Mucosa of descending colon (tissue), 3 donors: Measurements from ENCODE around the gene CORO2A. TPM values are rescaled to one million over a fixed set of nuclear protein-coding genes. Genes with fewer than 3 reads are reported as not detected.

Experiments
- ATAC-seq: fragments of 200-7000 bp; cut with Tn5 transposase; one replicate; pipeline ENCODE4 v1.9.1; 2020; ENCODE audit warnings: mild to moderate bottlenecking, moderate library complexity
- DNase-seq, 3 donors: peaks; one replicate each; pipeline ENCODE4 v3.0.0-alpha.2; 2020
- H3K36me3 ChIP-seq: fragments of 200-600 bp; one replicate; pipeline ENCODE4 v1.8.0; 2021; ENCODE audit warnings: low read depth, mild to moderate bottlenecking
- H3K4me1 ChIP-seq: fragments of 200-600 bp; one replicate; pipeline ENCODE4 v1.8.0; 2021; ENCODE audit warnings: low read depth, mild to moderate bottlenecking
- H3K4me3 ChIP-seq: fragments of 200-600 bp; one replicate; pipeline ENCODE4 v1.8.0; 2021; ENCODE audit warnings: mild to moderate bottlenecking
- H3K9me3 ChIP-seq: fragments of 200-600 bp; one replicate; pipeline ENCODE4 v1.8.0; 2021; ENCODE audit warnings: mild to moderate bottlenecking
- intact Hi-C, 2 donors: fragments of 100-400 bp; cut with DNase I in 1 of 2; cut with micrococcal nuclease in 1 of 2; formaldehyde crosslinking; loops; one replicate each; pipeline versions ENCODE4 v1.11.0 to v1.11.1; 2022; cut with DNase I, micrococcal nuclease
- total RNA-seq, 3 donors: library from RNA; stranded (reverse); fragmentation: NEBNext Ultra II Directional in 2 of 3; extraction: Animal tissue kit (Norgen Biotek cat#: 25700) in 2 of 3; gene quantifications; one replicate each; pipeline versions ENCODE4 v1.2.1 to v1.2.4, GENCODE V29; 2021 to 2023
- TF ChIP-seq, protein P1 (sequence below): fragments of 200-600 bp; IDR thresholded peaks from one replicate; pipeline ENCODE4 v1.8.0; 2022; ENCODE audit warnings: antibody characterized with exemption, mild to moderate bottlenecking
- donor health status: DM: no; HTN: no; CAD: no; lungs with moderate emphysema.
- donor health status: DM: no; HTN: no; CAD: no.
- donor health status: DM: no; HTN: yes; CAD: no.

CORO2A gene
- total RNA-seq, 3 donors from 2014 or later, result 25.8 to 56.1 (median 45.0) TPM

GRCh38 chr9:98107926-98108325 lies 84.5 kb downstream of the CORO2A start:
- H3K4me3 ChIP-seq, result no peak overlapping the region
- TF ChIP-seq, protein P1, sequence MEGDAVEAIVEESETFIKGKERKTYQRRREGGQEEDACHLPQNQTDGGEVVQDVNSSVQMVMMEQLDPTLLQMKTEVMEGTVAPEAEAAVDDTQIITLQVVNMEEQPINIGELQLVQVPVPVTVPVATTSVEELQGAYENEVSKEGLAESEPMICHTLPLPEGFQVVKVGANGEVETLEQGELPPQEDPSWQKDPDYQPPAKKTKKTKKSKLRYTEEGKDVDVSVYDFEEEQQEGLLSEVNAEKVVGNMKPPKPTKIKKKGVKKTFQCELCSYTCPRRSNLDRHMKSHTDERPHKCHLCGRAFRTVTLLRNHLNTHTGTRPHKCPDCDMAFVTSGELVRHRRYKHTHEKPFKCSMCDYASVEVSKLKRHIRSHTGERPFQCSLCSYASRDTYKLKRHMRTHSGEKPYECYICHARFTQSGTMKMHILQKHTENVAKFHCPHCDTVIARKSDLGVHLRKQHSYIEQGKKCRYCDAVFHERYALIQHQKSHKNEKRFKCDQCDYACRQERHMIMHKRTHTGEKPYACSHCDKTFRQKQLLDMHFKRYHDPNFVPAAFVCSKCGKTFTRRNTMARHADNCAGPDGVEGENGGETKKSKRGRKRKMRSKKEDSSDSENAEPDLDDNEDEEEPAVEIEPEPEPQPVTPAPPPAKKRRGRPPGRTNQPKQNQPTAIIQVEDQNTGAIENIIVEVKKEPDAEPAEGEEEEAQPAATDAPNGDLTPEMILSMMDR, result no peak
- ATAC-seq (peak; percentile 13), DNase-seq (peak in 1 of 3 donors; percentile 13)
- H3K4me1 ChIP-seq, result peaks cover 7% of the 10 kb centered on the region
- intact Hi-C loops, result no loop called here
- no peaks in the 10 kb centered on the region for H3K9me3 ChIP-seq
- no peaks in the 10 kb centered on the region for H3K36me3 ChIP-seq

- TF ChIP-seq, protein P1, result no peak
- Histone ChIP-seq H3K36me3 (no peaks in the 10 kb centered on the region), H3K4me1 (peaks cover 14% of the 10 kb centered on the region), H3K9me3 (no peaks in the 10 kb centered on the region), H3K4me3 (no peak overlapping the region)
- intact Hi-C loops, result no loop called here
- DNase-seq (peak in 1 of 3 donors; percentile 48), ATAC-seq (no peak)
These were observed 87.4 kb downstream of the CORO2A start for GRCh38 chr9:98105006-98105405.

DNA sequence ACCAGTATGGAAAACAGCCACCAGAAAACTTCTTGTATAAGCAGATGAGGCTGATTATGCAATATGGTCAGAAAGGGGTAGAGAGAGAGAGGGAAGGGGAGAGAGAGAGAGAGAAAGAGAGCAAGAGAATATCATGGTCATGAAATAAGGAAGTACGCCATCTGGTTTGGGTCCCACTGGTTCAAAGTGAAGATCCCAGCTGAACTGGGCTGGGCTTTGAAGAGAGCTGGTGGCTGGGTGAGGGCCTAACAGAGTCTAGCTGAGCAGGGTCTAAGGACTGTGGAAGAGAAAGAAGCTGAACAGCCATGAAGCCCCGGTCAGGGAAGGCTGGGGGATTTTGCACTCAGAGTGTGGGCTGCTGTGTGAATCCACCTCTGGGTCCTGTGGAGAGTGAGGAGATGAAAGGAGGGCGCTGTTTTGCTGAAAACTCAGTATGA lies 88.0 kb downstream of the CORO2A start:
- H3K9me3 ChIP-seq, result no peaks in the 10 kb centered on the region
- H3K36me3 ChIP-seq, result no peaks in the 10 kb centered on the region
- intact Hi-C loops, result no loop called here
- peaks cover 19% of the 10 kb centered on the region for H3K4me1 ChIP-seq
- TF ChIP-seq, protein P1, result no peak
- no peak overlapping the region for H3K4me3 ChIP-seq
- DNase-seq, result peak in 1 of 3 donors; percentile 19
- peak; percentile 4 for ATAC-seq

GRCh38 chr9:98101868-98102273 lies 90.6 kb downstream of the CORO2A start:
- Histone ChIP-seq H3K36me3 (no peaks in the 10 kb centered on the region), H3K4me1 (peaks cover 13% of the 10 kb centered on the region), H3K9me3 (no peaks in the 10 kb centered on the region), H3K4me3 (no peak overlapping the region)
- intact Hi-C loops, result no loop called here
- TF ChIP-seq, protein P1, result no peak
- peak in 2 of 3 donors; percentile 55 to 85 for DNase-seq
- ATAC-seq, result peak; percentile 86

DNA sequence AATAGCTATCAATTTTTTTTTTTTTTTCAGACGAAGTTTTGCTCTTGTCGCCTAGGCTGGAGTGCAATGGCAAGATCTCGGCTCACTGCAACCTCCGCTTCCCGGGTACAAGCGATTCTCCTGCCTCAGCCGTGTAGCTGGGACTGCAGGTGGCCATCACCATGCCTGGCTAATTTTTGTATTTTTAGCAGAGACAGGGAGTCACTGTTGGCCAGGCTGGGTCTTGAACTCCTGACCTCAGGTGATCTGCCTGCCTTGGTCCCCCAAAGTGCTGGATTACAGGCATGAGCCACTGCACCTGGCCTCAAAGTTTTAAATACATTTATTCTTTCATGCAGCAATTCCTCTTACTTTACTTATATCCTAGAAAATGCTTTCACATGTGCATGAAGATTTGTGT lies 91.0 kb downstream of the CORO2A start:
- peaks cover 13% of the 10 kb centered on the region for H3K4me1 ChIP-seq
- TF ChIP-seq, protein P1, result no peak
- ATAC-seq (no peak), DNase-seq (no peak)
- H3K4me3 ChIP-seq, result no peak overlapping the region
- intact Hi-C loops, result no loop called here
- H3K36me3 ChIP-seq, result no peaks in the 10 kb centered on the region
- no peaks in the 10 kb centered on the region for H3K9me3 ChIP-seq

GRCh38 chr9:98100456-98100855 lies 92.0 kb downstream of the CORO2A start:
- peak; percentile 23 for ATAC-seq
- Histone ChIP-seq H3K36me3 (no peaks in the 10 kb centered on the region), H3K4me1 (peaks cover 13% of the 10 kb centered on the region), H3K9me3 (no peaks in the 10 kb centered on the region), H3K4me3 (no peak overlapping the region)
- DNase-seq, result no peak
- intact Hi-C loops, result no loop called here
- TF ChIP-seq, protein P1, result no peak
